ENCODE measurements around the gene ARF3.

- TF ChIP-seq, protein P1, sequence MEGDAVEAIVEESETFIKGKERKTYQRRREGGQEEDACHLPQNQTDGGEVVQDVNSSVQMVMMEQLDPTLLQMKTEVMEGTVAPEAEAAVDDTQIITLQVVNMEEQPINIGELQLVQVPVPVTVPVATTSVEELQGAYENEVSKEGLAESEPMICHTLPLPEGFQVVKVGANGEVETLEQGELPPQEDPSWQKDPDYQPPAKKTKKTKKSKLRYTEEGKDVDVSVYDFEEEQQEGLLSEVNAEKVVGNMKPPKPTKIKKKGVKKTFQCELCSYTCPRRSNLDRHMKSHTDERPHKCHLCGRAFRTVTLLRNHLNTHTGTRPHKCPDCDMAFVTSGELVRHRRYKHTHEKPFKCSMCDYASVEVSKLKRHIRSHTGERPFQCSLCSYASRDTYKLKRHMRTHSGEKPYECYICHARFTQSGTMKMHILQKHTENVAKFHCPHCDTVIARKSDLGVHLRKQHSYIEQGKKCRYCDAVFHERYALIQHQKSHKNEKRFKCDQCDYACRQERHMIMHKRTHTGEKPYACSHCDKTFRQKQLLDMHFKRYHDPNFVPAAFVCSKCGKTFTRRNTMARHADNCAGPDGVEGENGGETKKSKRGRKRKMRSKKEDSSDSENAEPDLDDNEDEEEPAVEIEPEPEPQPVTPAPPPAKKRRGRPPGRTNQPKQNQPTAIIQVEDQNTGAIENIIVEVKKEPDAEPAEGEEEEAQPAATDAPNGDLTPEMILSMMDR (IDR thresholded peaks at IDR 0.05) = no peak
- TF ChIP-seq POLR2A (IDR thresholded peaks at IDR 0.05) = no peak
- no peak for TF ChIP-seq POLR2AphosphoS5 (IDR thresholded peaks at IDR 0.05)
- TF ChIP-seq EP300 (IDR thresholded peaks at IDR 0.05) = no peak
Measured at GRCh38 chr12:48993787-48994186, 36.5 kb upstream of the ARF3 start.
